SK-N-MC (cell line): ENCODE data around the gene LRRC4B.
"Not testable (repeated sequence)": the region's sequence is repeated elsewhere in the genome, so short reads cannot be mapped to it uniquely, and the experiment has no call there.

Experiments used
- EZH2 ChIP-seq: fragments of 200-600 bp; sonication (generic); IDR thresholded peaks from one replicate; pipeline ENCODE4 v1.6.1; 2017; ENCODE audit warnings: antibody characterized with exemption
- FOXP2 ChIP-seq: optimal IDR thresholded peaks from 2 replicates; pipeline ENCODE3; 2011; ENCODE audit warnings: mild to moderate bottlenecking, moderate library complexity; ENCODE audit not compliant: insufficient read depth; ENCODE audit errors: extremely low read length, control extremely low read depth
- POLR2AphosphoS5 ChIP-seq: IDR thresholded peaks from 2 replicates; pipeline ENCODE4 v1.6.1; 2012; ENCODE audit warnings: mild to moderate bottlenecking, low read depth, low read length, borderline replicate concordance

DNA sequence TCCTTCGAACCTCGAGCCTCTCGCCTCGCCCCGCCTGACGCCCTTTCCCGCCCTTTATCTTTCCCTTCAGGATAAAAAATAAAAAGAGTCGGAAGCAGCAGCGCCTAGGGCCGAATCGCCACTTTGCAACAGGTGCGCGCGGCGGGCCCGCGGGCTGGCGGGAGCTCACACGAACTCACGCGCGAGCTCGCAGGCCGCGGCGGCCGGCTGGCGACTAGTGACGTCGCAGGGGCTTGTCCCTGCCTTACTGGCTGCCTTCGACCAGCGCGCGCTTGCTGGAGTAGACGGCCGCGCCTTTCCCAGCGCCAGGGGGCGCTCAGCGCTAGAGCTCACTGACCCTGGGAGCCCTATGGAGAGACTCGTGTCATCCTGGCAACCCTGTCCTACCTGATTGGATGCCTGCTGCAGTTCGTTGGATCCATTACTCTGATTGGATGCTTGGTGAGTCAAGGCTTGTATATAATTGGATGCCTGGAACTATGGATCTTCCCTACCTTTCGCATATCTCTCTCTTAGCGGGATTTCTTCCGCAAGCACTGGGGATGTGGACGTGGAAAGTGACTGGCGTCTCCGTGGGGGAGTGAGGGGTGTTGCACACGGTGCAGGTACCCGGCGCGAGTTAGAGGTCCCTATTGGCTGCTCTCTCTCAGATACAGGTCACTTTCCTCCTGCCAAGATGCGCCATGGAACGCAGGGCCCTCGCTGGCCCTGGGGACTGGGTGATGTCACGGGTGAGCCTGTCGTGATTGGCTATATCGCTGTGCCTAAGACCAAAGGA is 38.0 kb upstream of the LRRC4B start:
- not testable (repeated sequence) for TF ChIP-seq POLR2AphosphoS5, EZH2, FOXP2
